ENCODE measurements around the gene YY1. TPM values are rescaled to one million over a fixed set of nuclear protein-coding genes. Genes with fewer than 3 reads are reported as not detected.
"Not testable (repeated sequence)": the region's sequence is repeated elsewhere in the genome, so short reads cannot be mapped to it uniquely, and the experiment has no call there.

The YY1 gene
- total and polyA plus RNA-seq, 5 donors, result 28.8 to 47.4 (median 45.7) TPM

DNA sequence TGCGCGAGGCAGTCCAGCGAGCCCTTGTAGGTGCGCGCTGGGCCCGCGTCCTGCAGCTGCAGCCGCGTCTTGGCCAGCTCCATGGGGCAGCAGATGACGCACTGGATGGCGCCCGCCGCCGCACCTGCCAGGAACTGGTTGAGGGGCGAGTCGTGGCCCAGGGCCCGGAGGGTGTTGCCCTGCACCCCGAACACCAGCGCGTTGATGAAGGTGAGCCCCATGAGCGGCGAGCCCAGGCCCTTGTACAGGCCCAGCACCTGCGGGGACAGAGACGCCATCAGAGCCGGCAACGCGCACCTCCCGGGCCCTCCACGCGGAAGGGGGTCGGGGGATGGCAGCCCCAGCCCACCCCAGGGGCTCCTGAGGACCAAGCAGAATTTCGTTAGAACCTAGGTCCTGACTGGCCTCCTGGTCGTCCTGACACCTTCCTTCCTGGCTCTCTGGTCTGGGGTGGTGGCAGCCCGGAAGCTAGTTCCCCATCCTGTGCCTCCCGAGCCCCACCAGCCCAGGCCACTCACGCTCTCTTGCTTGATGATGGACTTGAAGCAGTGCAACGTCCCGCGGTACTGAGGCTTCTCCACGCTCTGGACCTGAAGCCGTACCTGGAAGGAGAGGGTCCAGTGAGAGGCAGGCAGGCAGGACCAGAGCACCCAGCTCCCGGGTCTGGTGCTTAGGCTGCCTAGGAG lies 54.0 kb downstream of the YY1 start:
- H3K27ac ChIP-seq (ENCODE audit: low read length), result no peak overlapping the region
- ATAC-seq (no peak), DNase-seq (peak in 2 of 3 donors; percentile 55 to 71)
- intact Hi-C loops (cut with DNase I), result no loop called here
- no peaks in the 10 kb centered on the region for H3K27me3 ChIP-seq (ENCODE audit: control insufficient read depth, insufficient read depth)
- no peaks in the 10 kb centered on the region for H3K9me3 ChIP-seq (ENCODE audit: control insufficient read depth, low read length)
- H3K4me1 ChIP-seq (ENCODE audit: control insufficient read depth, insufficient read depth, low read length), result peaks cover 5% of the 10 kb centered on the region
- no peak overlapping the region for H3K4me3 ChIP-seq (ENCODE audit: low read length)
- WGBS, result 95% methylated on average over 42 of the region's 42 CpGs

DNA sequence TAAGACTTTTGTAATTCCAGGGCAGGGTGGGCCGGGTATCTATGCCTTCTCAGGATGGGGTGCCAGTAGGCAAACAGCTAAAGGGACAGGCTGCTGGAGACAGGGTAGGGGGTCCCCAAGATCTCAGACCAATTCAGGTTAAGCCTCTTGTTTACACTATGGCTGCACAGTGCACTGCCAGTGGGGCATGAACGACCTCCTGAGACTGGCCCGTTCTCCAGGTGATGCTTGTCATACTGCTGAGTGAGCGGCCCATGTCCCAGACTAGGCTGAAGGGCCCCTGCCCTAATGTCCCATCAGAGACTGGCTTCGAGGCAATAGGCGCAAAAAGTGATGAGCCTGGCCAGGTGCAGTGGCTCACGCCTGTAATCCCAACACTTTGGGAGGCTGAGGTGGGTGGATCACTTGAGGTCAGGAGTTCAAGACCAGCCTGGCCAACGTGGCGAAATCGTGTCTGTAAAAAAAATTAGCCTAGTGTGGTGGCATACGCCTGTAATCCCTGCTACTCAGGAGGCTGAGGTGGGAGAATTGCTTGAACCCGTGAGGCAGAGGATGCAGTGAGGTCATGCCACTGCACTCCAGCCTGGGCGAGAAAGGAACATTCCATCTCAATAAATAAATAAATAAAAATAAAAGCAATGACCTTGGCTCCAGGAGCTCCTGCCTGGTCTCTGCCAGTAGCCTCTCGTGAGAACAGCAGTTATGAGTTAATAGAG lies 54.7 kb downstream of the YY1 start:
- H3K4me3 ChIP-seq (ENCODE audit: low read length), result no peak overlapping the region
- H3K27me3 ChIP-seq (ENCODE audit: control insufficient read depth, insufficient read depth), result no peaks in the 10 kb centered on the region
- intact Hi-C loops (cut with DNase I), result no loop called here
- WGBS, result 73% methylated on average over 14 of the region's 14 CpGs
- DNase-seq (peak in 1 of 3 donors; percentile 38), ATAC-seq (no peak)
- H3K27ac ChIP-seq (ENCODE audit: low read length), result no peak overlapping the region
- no peaks in the 10 kb centered on the region for H3K9me3 ChIP-seq (ENCODE audit: control insufficient read depth, low read length)
- H3K4me1 ChIP-seq (ENCODE audit: control insufficient read depth, insufficient read depth, low read length), result peaks cover 6% of the 10 kb centered on the region

DNA sequence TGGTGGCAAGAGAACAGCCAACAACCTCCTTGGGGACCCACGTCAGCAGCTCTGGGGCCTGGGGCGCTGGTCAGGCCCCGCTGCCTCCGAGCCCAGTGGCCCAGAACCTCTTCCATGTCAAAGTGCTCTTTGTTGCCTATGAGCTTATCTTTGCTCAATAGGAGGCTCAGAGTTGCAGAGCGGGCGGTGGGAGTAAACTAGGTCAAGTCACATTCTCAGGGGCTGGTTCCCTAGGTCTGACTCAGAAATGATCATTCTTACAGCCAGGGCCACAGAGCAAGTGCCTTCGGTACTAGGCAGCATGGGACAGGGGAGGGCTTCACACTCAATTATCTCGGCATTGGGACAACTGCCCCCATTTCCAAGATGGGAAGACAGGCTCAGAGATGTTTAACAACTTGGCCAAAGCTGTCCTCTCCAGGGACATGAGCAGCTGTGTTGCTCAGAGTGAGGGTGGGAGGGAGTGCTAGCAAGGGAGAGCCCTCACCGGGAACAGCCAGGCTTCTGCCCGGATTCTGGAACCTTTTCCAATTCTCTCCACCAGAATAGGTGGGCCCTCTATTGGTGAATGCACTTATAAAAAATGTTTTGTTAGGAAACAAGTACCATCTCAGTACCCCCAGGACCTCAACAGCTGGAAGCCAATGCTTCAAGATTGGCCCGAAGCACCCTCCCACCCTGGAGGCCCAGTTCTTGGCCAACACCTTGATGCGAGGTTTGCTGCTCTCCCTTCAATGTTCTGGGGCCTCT lies 55.4 kb downstream of the YY1 start:
- peak overlapping the region; percentile 17 for H3K27ac ChIP-seq (ENCODE audit: low read length)
- ATAC-seq, result peak; percentile 72 to 74

DNA sequence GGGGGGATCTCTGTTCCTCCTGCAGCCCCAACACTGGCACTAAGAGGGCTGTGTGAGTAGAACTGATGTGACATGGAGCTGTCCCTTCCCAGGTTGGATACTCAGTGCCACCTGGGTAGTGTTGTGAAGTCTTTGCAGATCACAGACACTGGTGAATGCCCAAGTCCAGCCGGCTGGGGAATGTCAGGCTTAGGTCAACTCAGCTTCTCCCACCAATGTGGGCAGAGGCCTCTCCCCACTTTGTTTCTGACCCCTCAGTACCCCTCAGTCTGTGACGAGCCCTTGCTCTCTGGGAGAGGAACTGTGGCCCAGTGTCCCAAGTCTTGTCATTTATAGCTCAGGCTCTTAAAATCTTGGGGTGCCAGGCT lies 56.0 kb downstream of the YY1 start:
- DNase-seq, result peak in 2 of 3 donors; percentile 32 to 42

More for the DNA sequence above, 55.4 kb downstream of the YY1 start:
- Histone ChIP-seq H3K4me3 (ENCODE audit: low read length) (no peak overlapping the region), H3K27me3 (ENCODE audit: control insufficient read depth, insufficient read depth) (no peaks in the 10 kb centered on the region), H3K9me3 (ENCODE audit: control insufficient read depth, low read length) (no peaks in the 10 kb centered on the region), H3K4me1 (ENCODE audit: control insufficient read depth, insufficient read depth, low read length) (peaks cover 6% of the 10 kb centered on the region)
- WGBS, result 58% methylated on average over 12 of the region's 12 CpGs
- peak; percentile 84 to 88 (median 88) for DNase-seq
- intact Hi-C loops (cut with DNase I), result no loop called here

DNA sequence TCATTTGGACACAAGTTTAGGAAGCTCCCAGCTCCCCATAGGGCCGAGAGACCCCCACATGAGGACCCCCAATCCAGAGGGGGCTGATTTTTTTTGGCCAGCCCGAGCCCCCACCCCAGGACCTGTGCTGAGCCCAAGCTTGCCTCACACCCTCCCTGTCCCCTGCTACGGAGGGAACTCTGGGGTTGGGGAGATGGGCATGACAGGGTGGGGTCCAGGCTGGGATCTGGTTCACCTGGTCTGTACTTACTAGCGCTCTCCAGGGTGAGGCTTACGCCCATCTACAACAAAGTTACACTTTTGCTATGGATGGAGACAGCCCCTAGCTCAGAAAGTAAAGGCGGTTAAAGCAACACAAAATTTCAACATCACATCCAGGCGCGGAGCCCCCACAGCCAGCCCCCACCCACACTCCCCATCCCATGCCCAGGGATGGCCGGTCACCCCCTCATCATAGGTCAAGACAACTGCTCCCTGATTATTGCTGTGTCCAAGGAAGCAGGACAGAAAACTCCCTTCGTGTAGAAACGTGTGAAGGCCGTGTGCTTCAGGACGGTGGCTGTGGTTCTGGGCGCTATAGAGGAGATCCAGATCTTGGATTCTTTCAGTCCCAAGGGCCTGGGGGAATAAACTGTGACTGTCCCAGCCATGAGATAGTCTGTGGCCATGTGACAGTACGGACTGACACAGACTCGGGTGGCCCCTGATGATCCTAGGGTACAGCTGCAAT lies 56.6 kb downstream of the YY1 start:
- intact Hi-C loops (cut with DNase I), result no loop called here
- no peaks in the 10 kb centered on the region for H3K27me3 ChIP-seq (ENCODE audit: control insufficient read depth, insufficient read depth)
- ATAC-seq (no peak), DNase-seq (peak in 1 of 3 donors; percentile 35)
- peaks cover 6% of the 10 kb centered on the region for H3K4me1 ChIP-seq (ENCODE audit: control insufficient read depth, insufficient read depth, low read length)
- H3K4me3 ChIP-seq (ENCODE audit: low read length), result no peak overlapping the region
- no peaks in the 10 kb centered on the region for H3K9me3 ChIP-seq (ENCODE audit: control insufficient read depth, low read length)
- WGBS, result 88% methylated on average over 16 of the region's 16 CpGs
- H3K27ac ChIP-seq (ENCODE audit: low read length), result no peak overlapping the region

More for the DNA sequence above, 56.0 kb downstream of the YY1 start:
- Histone ChIP-seq H3K27me3 (ENCODE audit: control insufficient read depth, insufficient read depth) (no peaks in the 10 kb centered on the region), H3K9me3 (ENCODE audit: control insufficient read depth, low read length) (no peaks in the 10 kb centered on the region), H3K4me3 (ENCODE audit: low read length) (no peak overlapping the region), H3K4me1 (ENCODE audit: control insufficient read depth, insufficient read depth, low read length) (peaks cover 6% of the 10 kb centered on the region), H3K27ac (ENCODE audit: low read length) (peak overlapping the region; percentile 17)
- ATAC-seq, result no peak
- intact Hi-C loops (cut with DNase I), result no loop called here
- WGBS, result 85% methylated on average over 2 of the region's 2 CpGs

DNA sequence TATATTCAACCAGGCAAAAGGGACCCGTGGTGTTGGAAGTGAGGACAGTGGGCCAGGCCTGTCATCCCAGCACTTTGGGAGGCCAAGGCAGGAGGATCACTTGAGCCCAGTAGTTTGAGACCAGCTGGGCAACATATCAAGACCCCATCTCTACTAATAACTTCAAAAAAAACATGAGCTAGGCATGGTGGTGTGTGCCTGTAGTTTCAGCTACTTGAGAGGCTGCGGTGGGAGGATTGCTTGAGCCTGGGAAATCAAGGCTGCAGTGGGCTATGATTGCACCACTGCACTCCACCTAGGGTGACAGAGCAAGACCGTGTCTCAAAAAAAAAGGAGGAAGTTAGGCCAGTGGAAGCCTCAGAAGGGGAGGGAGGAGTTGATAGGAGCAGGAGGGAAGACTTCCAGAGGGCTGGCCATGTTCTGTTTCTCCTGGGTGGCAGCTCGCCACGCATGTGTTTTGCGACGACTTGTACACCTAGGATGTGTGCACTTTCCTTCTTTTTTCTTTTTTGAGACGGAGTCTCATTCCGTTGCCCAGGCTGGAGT lies 57.2 kb downstream of the YY1 start:
- Histone ChIP-seq H3K9me3 (ENCODE audit: control insufficient read depth, low read length) (no peaks in the 10 kb centered on the region), H3K4me3 (ENCODE audit: low read length) (no peak overlapping the region), H3K27me3 (ENCODE audit: control insufficient read depth, insufficient read depth) (no peaks in the 10 kb centered on the region), H3K27ac (ENCODE audit: low read length) (no peak overlapping the region), H3K4me1 (ENCODE audit: control insufficient read depth, insufficient read depth, low read length) (peaks cover 6% of the 10 kb centered on the region)
- 79% methylated on average over 9 of the region's 9 CpGs for WGBS
- intact Hi-C loops (cut with DNase I), result no loop called here
- DNase-seq, result peak in 2 of 3 donors; percentile 52 to 56
- no peak for ATAC-seq

DNA sequence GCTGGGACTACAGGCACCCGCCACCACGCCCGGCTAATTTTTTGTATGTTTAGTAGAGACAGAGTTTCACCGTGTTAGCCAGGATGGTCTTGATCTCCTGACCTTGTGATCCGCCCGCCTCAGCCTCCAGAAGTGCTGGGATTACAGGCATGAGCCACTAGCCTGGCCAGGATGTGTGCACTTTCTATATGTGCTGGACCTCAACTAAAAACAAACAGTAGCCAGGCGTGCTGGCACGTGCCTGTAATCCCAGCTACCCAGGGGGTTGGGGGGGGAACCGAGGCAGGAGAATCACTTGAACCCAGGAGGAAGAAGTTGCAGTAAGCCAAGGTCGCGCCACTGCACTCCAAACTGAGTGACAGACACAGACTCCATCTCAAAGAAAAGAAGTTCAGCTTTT lies 57.8 kb downstream of the YY1 start:
- WGBS, result 80% methylated on average over 11 of the region's 11 CpGs
- ATAC-seq; H3K4me1 ChIP-seq (ENCODE audit: control insufficient read depth, insufficient read depth, low read length); intact Hi-C loops (cut with DNase I); H3K27ac ChIP-seq (ENCODE audit: low read length); H3K9me3 ChIP-seq (ENCODE audit: control insufficient read depth, low read length); H3K27me3 ChIP-seq (ENCODE audit: control insufficient read depth, insufficient read depth); H3K4me3 ChIP-seq (ENCODE audit: low read length): not testable (repeated sequence)
- peak in 2 of 3 donors; percentile 48 to 50 for DNase-seq

DNA sequence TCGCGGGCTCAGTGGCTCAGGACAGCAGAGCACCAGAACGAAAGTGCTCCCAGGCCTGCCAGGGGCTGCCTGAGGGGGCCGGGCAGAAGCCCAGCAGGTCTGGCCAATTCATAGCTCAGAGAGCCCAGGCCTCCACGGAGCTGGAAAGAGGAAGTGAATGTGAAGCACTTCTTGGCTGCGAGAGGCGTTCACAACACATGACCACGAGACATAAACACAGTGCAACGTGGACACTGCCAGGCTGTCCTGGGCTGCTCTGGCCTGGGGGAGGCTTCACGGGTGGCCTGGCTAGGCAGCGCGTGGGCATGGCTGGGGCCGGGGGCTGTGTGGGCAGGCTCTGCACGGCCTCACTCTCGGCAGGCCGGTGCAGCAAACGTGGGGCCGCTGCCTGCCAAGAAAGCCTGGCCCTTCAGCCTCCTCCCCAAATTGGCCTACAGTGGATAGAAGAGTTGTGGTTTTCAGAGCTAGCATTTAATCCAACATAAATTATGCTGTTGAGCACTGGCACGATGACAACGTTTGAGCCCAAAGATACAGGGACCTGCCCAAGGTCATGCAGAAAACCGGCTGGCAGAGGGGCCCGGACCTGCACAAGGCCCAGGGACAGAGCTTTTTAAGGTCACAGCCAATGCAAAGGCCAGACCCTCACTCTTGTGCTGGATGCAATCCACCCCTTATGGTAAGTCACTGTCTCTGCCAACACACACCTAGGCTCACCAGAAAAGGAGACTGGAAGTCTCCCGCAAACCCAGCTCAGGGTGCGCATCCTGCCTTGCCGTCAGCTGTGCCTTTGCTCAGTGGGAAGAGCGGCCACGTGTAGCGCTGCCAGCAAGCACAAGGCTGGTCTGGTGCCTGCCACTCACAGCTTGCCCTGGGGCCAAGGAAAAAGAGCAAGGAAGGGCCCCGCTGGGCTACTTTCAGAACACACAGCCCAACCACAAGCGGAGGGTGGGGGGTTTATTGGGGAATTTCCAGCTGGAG lies 58.7 kb downstream of the YY1 start:
- WGBS, result 34% methylated on average over 30 of the region's 30 CpGs
- Histone ChIP-seq H3K4me1 (ENCODE audit: control insufficient read depth, insufficient read depth, low read length) (peaks cover 6% of the 10 kb centered on the region), H3K4me3 (ENCODE audit: low read length) (no peak overlapping the region), H3K27ac (ENCODE audit: low read length) (peak overlapping the region; percentile 24), H3K27me3 (ENCODE audit: control insufficient read depth, insufficient read depth) (no peaks in the 10 kb centered on the region), H3K9me3 (ENCODE audit: control insufficient read depth, low read length) (no peaks in the 10 kb centered on the region)
- intact Hi-C loops (cut with DNase I), result no loop called here
- ATAC-seq (peak; percentile 76 to 89), DNase-seq (peak; percentile 83 to 94 (median 93))

DNA sequence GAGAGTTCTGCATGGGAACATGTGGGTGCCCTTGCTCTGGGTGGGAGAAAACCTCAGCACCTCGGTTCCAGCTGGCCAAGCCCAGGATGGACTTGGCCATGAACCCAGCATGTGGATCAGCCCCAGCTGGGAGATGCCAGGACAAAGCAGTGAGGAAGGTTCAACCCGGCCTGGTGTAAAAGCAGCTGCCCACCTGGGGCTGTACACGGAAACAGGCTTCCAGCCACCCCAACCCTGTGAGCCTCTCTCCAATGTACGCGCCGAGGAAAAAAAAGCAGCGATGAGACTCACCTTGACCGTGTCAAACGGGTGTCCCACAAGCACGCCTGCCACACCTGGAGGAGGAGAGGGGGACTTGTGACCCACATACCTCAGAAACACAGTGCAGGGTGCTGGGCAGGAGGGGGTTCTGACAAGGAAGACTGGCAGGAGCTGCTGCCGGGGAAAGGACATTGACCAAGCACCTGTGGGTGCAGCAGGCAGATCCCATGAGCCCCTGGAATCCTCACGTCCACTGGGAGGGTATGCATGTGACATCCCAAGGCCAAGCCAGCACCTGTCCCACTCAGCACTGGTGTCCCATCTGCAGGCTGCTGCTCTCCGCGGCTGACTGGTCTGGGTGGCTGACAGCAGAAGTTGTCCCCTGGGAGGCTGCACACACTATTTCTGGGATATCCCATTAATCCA lies 59.8 kb downstream of the YY1 start:
- H3K27ac ChIP-seq (ENCODE audit: low read length), result no peak overlapping the region
- H3K4me3 ChIP-seq (ENCODE audit: low read length), result no peak overlapping the region
- ATAC-seq (no peak), DNase-seq (peak; percentile 10 to 41 (median 34))
- no peaks in the 10 kb centered on the region for H3K27me3 ChIP-seq (ENCODE audit: control insufficient read depth, insufficient read depth)
- intact Hi-C loops (cut with DNase I), result no loop called here
- H3K4me1 ChIP-seq (ENCODE audit: control insufficient read depth, insufficient read depth, low read length), result peaks cover 6% of the 10 kb centered on the region
- no peaks in the 10 kb centered on the region for H3K9me3 ChIP-seq (ENCODE audit: control insufficient read depth, low read length)
- 86% methylated on average over 14 of the region's 14 CpGs for WGBS
